ENCODE data around the gene AQP3.

- TF ChIP-seq SUZ12 (IDR thresholded peaks at IDR 0.05; ENCODE audit: extremely low read depth, insufficient read depth, insufficient read length) (no peak), ZNF274 (IDR thresholded peaks at IDR 0.05; ENCODE audit: low read depth, low read length) (no peak), YY1 (IDR thresholded peaks at IDR 0.05; ENCODE audit: insufficient read depth, insufficient read length) (no peak)
These were observed 32.7 kb upstream of the AQP3 start for GRCh38 chr9:33480106-33480505.

All from NT2/D1 (cell line).